Measurements from ENCODE around the gene TWIST2. TPM values are rescaled to one million over a fixed set of nuclear protein-coding genes. Genes with fewer than 3 reads are reported as not detected.

Gene TWIST2
- total RNA-seq, result 0.16 TPM

DNA sequence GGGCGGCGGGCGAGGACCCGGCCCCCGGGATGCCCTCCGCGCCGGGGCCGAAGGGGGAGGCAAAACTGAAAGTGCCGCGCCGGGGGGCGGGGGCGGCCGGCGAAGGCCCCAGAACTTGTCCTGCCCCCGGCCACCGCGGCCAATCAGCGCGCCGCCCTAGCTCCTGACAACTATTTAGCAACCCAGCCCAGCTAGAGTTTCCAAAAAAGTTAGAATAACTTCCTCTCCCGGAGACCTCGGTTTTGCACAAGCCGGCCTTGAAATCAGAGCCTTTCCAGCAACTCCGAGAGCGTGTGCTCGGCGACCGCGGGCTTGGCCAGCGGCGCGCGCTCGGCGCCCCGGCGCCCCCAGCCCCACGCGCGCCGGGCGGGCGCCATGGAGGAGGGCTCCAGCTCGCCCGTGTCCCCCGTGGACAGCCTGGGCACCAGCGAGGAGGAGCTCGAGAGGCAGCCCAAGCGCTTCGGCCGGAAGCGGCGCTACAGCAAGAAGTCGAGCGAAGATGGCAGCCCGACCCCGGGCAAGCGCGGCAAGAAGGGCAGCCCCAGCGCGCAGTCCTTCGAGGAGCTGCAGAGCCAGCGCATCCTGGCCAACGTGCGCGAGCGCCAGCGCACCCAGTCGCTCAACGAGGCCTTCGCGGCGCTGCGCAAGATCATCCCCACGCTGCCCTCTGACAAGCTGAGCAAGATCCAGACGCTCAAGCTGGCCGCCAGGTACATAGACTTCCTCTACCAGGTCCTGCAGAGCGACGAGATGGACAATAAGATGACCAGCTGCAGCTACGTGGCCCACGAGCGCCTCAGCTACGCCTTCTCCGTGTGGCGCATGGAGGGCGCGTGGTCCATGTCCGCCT is at the start of gene TWIST2:
TSS of gene TWIST2 (plus strand) at position 245 of the 850 bp plus-strand sequence. CDS start at position 376, 131 bp downstream.
- DNase-seq, result no peak

DNA sequence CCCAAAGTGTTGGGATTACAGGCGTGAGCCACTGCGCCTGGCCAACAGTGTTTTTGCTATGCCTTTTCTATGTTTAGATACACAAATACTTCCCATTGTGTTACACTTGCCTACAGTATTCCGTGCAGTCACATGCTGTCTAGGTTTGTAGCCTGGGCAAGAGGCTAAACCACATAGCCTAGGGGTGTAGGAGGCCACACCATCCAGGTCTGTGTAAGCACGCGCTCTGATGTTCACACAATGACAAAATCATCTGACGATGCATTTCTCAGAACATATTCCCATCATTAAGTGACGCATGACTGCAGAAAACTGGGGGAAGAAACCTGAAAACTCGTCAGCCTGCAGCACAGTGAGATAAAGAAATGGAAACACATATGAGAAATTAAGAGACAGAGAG is 46.1 kb upstream of the TWIST2 start:
- DNase-seq, result no peak

DNA sequence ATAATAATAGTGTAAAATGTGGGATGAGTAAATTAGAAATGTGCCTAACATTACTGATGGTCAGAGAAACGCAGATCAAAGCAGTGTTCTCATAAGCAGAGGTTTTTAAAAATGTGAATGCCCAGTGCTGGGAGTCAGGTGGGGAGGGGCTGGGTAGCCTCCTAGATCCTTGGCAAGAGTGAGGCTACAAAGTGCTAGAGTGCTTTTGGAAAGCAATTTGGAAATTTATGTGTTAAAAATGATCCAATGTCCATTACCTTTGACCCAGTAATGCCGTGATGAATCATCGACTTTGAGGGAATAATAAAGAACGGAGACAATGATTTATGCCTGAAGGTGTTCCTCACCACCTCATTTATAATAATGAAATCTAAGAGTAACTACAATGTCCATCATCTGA is 44.9 kb upstream of the TWIST2 start:
- no peak for DNase-seq

DNA sequence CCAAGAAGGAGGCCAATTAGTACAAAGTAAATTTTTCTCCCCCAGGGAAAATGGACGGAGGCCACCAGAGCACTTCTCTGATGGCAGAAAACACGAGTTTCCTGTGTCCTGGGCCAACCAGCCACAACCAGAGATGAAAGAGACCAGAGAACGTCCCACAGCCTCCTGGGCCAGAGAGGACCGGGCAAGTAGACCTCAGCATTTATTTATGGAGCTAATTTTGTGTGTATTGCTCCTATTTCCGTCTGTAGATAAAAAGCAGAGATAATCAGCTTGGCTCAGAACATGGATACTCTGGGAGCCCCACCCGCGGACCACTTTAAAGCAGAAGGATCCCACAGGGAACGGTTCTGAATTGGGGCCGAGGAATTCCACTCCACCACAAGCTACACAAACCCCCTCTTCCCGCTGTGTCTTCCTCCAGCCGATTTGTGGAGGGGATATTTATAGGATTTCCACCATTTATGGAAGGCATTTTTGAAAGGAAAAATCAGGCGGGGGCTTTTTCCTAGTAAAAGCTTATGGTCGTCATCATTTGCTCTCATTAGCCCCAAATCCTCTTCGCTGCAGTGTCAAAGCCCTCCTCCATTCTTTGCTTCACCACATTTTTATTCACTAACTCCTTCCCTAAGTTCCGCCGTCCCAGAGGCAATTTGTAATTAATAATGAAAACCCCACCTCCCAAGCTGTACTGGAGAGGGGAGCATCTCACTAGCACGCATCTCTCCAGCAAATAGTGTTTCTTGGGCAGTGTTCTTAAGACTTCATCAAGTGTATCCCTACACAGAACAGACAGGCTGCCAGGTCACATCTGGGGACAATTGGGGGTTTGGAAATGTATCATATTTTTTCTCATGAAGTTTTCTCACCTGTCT is 43.7 kb upstream of the TWIST2 start:
- no peak for DNase-seq

DNA sequence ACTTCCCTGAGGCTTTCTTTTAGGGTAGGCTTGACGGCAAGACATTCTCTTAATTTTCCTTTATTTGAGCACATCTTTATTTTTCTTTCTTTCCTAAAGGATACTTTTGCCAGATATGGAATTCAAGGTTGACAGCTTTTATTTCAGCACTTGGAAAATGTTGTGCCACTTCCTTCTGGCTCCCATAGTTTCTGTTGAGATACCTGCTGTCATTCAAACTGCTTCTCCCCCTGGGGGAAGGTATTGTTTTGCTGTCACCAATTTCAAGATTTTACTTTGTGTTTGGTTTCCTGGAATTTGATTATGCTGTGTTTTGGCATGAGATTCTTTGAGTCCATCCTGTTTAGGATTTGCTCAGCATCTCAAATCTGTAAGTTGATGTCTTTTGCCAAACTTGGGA is 39.1 kb upstream of the TWIST2 start:
- no peak for DNase-seq

DNA sequence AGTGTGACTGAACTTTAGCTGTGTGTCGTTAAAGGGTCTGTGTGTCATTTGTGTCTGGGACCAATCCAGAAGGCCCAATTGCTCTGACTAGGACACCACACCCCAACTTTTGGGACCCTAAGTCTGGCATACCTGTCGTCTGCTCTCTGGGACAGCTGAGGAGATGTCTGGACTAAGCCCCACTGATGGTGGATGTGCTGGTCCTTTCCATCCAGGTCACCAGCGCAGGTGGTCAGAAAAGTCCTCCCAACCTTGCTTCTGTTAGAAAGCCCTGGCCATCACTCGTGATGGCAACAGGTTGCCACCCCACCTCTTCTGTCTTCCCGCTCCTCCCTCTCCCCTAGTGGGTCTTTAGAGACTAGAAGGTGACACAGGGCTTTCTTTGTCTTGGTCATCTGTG is 37.6 kb upstream of the TWIST2 start:
- no peak for DNase-seq

DNA sequence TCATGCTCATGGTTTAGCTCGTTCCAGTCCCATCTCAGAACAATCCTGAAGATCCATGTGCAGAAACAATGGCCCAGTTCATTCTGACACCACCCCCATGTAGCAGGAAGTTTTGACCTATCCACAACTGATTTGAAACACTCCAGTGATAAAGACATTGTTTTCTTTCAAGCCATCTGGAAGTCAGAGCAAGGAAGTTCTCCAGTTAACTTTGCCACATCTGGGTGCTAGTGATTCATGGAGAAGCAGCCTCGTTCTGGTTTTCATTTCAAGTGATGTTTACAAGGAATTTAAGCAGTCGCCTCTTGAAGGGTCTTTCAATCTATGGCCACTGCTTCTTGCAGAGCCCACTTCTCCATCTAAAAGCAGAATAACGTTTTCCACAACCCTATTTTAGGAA is 36.6 kb upstream of the TWIST2 start:
- no peak for DNase-seq

DNA sequence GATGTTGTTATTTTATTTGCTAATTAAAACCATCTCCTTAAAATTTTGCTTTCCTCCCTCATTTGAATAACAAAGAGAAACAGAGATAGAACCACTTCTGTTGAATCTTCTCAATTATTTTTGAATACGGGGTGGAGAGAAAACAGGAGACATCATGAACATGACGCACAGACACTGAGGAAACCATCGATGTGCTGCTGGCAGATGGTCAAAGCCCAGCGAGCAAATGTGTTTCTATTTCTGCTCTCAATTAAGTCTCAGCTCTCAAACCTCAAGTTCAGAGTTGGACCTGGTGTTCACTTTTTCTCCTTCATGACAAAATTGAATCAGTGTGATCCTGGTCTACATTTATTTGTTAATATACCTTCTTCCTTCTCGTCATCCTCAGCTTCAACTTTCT is 36.1 kb upstream of the TWIST2 start:
- no peak for DNase-seq

DNA sequence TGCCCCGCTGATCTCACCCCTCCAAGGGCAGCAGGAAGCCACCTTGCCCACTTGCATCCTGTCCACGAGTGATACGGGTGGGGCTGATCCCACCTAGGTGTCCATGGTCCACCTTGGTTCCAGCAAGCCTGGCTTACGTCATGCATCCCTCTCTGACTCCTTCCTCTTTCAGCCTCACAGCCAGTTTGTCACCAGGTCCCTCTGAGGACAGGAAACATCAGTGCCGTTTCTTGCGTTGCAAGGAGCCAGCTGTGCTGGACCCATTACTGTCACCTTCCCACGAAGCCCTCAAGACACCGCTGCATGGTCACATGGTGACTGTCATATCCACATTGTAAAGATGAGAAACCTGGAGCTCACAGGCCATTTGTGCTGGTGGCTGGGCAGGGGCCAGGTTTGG is 34.8 kb upstream of the TWIST2 start:
- no peak for DNase-seq

DNA sequence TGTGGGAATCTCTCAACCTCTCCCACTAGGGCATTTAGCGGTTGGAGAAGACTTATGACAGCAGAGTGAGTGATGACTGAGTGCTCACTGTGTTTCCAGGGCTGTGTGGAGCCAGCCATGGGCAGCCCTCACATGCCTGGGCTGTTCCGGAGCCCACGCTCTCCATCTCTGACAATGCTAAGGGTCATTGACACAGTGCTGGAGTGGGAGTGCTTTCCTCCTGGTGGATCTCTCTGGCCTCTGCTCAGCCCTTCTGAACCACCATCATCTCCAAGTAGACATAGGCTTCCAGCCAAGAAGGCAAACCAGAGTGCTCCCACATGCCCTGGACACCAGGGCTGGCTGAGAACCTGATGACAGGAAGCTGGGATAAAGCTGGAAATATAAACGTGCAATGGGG is 33.1 kb upstream of the TWIST2 start:
- DNase-seq, result no peak

DNA sequence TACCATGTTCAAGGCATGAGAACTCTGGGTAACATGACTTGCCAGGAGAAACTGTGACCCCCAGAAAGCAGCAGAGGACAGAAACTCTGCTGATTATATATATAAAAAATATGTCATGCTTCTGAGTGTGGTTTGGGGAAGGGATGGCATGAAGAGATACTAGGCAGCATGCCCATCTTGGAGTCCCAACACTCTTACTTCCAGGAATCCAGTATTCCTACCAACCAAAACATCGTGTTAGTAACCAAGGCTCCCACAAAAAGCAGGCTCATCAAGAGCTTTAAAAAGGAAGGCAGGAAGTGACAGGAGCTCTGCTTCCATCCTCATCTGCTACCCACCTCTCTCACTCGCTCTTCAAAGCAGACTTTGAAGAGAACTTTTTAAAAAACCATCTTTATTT is 31.6 kb upstream of the TWIST2 start:
- no peak for DNase-seq

DNA sequence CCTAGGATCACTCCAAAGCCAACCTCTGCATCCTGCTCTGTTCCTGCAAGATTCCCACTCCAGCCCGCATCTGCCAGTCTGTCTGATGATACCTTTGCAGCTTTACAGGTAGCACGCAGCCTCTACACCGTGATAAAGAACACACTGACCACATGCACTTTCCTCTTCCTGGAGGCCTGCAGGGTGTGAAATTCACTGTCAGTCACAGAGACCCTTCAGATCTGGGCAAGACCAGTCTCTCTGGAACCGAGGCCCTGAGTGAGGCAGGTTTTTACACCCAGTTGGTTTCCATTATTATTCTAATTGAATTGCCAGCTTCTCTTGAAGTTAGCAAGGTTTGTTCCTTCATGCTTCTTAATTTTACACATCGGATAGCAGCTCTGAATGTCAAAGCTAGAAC is 30.5 kb upstream of the TWIST2 start:
- no peak for DNase-seq

DNA sequence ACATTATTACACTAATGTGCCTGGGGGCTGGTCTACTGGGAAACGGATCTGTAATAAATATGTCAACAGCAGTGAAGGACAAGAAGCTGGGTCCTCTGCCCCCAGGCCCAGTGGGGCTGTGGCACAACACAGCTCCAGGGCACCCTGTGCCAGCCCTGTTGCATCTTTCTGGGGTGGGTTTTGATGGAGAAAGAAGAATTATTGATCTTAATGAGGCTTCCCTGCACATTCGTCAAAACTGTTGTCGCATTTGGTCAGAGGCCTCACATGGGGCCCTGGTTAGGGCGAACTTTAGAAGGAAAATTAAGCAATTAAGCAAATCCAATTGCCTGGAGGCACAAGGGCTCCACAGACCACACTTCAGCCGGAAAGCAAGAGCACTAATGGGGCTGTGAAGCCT is 30.0 kb upstream of the TWIST2 start:
- DNase-seq, result no peak

DNA sequence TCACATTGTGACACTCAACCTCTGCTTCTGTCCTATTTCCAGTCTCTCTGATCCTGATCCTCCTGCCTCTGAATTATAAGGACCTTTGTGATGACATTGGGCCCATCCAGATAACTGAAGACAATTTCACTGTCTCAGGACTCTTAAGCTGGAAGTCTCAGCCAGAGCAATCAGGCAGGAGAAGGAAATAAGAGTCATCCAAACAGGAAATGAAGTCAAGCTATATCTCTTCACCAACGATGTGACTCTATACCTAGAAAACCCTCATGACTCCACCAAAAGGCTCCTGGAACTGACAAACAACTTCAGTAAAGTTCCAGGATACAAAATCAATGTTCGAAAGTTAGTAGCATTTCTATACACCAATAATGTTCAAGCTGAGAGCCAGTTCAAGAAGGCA is 29.3 kb upstream of the TWIST2 start:
- no peak for DNase-seq

DNA sequence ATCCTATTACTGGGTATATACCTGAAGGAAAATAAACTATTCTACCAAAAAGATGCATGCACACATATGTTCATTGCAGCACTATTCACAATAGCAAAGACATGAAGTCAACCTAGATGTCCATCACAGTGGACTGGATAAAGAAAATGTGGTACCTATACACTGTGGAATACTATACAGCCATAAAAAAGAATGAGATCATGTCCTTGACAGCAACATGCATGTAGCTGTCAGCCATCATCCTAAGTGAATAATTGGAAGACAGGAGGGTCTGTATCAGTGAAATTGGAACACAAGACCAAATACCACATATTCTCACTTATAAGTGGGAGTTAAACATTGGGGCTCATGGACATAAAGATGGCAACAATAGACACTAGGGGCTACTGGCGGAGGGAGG is 27.7 kb upstream of the TWIST2 start:
- no peak for DNase-seq

DNA sequence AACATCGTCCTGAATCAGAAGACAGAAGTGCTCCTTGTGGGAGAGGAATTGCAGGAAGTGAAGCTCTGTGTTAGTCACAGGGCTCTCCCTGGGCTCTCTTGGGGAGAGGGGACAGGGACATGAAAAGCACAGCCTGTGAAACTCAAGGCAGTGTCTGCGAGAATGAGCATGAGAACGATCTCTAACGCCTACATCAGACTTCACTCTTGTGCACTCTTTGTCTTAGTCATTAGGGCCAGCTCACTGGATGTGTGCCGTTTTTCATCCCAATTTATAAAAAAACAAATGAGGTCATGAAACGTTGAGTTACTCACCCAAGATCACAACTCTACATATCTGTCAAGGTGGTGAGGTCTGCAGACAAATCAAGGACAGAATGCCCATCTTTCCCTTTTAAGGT is 27.0 kb upstream of the TWIST2 start:
- DNase-seq, result no peak

DNA sequence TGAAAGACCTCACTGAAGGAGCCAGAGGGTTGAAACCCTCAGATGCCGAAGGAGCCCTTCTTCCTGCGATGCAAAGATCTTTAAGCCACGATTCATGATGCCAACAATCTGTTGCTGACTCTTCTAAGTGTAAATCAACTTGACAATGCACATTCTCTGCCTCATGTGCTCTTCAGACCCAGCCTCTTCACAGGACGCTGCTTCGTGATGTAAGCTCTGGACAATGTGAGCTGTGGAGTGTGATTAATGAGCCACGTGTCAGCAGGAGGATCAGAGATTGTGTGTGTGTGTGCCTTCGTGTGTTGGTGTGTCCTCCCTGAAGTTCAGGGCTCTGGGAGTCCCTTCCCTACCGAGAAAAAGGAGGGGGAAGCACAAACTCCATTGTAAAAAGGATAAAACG is 26.5 kb upstream of the TWIST2 start:
- no peak for DNase-seq

DNA sequence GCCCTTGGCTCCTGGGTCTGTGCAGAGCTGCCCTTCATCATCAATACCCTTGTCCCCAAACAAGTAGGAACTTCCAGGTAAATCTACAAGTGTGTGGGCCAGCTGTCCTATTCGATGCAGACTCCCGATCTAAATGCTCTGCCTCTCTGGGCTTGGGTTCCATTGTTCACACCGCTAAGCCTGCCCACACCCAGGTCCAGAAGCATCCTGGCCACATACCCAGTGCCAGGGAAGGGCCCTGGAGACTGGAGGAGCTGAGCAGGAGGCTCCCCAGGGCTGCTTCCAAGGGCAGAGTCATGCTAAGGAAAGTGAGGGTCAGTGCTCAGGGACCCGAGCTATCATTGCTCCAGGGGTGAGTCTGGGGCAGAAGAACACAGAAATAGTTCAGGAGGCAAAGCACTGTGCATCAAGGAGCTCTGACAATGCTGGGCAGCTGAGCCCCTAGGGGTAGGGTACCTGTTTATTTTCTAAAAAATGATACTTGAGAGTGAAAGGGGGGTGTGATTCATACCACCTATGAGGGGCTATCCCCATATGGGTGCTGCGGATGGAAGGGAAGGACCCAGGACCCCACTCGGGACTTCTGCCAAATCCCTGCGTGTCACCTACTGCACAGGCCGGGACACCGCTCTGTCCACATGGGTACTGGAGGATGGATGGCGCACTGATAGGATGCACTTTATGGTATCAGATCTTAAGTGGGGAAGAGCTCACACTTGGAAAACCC is 25.8 kb upstream of the TWIST2 start:
- no peak for DNase-seq

DNA sequence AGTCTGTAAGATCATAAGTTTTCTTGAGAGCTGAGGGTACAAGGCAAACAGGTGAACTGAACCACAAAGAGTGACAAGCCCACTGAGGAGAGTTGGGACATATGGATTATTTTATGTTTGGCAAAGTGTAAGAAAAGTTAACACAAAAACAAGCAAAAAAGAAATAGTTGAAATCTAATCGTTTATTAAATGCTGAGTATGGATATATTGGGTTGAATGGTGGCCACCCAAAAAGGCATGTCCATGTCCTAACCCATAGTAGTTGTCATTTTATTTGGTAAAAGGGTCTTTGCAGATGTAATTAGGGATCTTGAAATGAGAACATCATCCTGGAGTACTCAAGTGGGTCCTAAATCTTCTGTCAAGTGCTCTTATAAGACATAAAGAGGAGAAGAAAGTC is 24.9 kb upstream of the TWIST2 start:
- DNase-seq, result no peak

DNA sequence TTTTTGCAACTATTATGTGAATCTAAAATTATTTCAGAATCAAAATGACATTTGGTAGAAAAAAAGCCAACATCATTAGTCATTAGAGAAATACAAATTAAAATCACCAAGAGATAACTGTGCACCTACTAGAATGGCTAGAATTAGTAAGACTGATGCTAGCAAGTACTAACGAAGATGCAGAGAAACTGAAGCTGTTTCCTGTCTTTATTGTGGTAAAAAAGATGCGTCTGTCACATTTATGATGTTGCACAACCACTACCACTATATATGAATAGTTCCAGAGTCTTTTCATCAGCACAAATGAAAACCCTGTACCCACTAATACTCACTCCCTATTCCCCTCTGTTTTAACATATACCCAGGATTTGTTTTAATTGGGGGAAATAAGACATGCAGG is 16.7 kb upstream of the TWIST2 start:
- DNase-seq, result no peak

DNA sequence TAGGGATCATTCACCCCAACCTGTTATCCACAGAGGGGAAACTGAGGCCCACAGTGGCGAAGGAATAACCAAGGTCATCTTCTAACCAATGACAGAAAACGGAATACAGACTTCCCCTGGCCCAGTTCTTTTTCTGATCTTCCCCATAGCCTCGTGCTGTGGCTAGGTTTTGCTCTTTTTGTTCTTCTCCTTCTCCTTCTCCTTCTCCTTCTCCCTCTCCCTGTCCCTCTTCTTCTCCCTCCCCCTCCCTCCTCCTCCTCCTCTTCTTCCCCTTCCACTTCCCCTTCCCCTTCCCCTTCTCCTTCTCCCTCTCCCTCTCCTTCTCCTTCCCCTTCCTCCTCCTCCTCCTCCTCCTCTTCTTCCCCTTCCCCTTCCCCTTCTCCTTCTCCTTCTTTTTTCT is 12.9 kb upstream of the TWIST2 start:
- no peak for DNase-seq

DNA sequence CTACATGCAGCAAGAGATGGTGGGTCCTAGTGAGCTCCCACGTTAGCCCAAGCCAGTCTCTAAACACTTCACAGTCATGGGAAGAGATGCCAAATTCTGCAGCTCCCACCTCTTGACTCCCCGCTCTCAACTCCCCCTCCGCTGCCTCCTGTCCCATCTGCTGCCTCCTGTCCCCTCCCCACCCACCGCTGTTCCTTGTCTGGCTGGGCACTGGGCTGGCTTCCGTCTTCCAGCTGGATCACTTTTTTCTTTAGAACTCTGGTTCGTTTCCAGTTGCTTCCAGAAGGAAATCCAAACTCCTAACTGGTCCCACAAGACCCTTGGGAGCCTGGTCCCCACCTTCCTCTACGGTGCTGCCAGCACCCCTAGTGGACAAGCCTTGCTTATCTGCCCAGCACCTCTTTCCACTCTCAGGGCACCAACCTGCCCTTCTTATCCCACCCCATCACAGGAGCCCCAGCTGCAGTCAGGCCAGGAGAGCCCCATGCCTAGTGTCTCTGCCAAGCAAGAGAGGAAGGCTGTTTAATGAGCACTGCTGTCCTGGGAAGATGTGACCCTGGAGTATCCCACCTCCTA is 12.1 kb upstream of the TWIST2 start:
- no peak for DNase-seq
